ENCODE data around the gene PIK3C2G. TPM values are rescaled to one million over a fixed set of nuclear protein-coding genes. Genes with fewer than 3 reads are reported as not detected.

The PIK3C2G gene
- total and polyA plus RNA-seq, 4 donors = 4.9 to 40.1 (median 19.4) TPM

DNA sequence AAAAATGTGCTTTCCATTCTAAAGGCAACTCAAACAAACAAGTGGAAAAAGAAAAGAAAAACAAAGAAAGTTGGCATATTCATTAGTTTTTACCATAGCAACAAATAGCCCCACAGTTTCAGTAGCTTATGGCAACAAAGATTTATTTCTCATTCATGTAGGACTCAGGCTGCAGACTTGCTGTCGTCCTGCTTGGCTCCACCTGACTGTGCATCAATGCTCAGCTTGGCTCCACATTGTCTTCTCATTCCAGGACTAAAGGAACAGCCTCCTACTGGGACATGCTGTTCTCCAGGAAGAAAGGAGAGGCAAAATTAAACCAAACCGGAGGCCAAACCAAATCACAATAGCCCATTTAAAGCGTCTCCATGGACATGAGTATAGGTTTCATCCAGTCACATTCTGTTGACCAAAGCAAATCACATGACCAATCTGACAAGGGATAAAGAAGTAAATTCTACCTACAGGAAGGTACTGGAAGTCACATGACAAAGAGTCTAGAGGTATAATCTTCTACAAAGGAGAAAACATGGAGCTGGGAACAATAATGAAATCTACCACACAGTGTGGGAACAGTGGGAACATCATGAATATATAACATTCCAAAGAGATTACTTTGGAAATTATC is 222.5 kb downstream of the PIK3C2G start:
- H3K4me3 ChIP-seq (ENCODE audit: low read depth in 1 of 3, low read length in 3 of 3) = no peak overlapping the region
- no peak for DNase-seq (ENCODE audit: low spot score)
- H3K4me1 ChIP-seq (ENCODE audit: control insufficient read depth in 4 of 4, insufficient read depth in 4 of 4, low read length in 3 of 4) = no peaks in the 10 kb centered on the region
- TF ChIP-seq HNF4G (IDR thresholded peaks at IDR 0.05) (no peak), NR2F2 (IDR thresholded peaks at IDR 0.05) (no peak), GABPA (IDR thresholded peaks at IDR 0.05 in 1 of 2, conservative IDR thresholded peaks at IDR 0.05 in 1 of 2) (no peak), TAF1 (conservative IDR thresholded peaks at IDR 0.05) (no peak), JUND (IDR thresholded peaks at IDR 0.05) (no peak), EGR1 (IDR thresholded peaks at IDR 0.05; ENCODE audit: low read depth in 2 of 2) (no peak), HNF4A (conservative IDR thresholded peaks at IDR 0.05) (no peak), YY1 (IDR thresholded peaks at IDR 0.05) (no peak)
- TF ChIP-seq, protein P1, sequence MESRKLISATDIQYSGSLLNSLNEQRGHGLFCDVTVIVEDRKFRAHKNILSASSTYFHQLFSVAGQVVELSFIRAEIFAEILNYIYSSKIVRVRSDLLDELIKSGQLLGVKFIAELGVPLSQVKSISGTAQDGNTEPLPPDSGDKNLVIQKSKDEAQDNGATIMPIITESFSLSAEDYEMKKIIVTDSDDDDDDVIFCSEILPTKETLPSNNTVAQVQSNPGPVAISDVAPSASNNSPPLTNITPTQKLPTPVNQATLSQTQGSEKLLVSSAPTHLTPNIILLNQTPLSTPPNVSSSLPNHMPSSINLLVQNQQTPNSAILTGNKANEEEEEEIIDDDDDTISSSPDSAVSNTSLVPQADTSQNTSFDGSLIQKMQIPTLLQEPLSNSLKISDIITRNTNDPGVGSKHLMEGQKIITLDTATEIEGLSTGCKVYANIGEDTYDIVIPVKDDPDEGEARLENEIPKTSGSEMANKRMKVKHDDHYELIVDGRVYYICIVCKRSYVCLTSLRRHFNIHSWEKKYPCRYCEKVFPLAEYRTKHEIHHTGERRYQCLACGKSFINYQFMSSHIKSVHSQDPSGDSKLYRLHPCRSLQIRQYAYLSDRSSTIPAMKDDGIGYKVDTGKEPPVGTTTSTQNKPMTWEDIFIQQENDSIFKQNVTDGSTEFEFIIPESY (IDR thresholded peaks at IDR 0.05) = no peak
- TF ChIP-seq, protein P2, sequence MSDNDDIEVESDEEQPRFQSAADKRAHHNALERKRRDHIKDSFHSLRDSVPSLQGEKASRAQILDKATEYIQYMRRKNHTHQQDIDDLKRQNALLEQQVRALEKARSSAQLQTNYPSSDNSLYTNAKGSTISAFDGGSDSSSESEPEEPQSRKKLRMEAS (IDR thresholded peaks at IDR 0.05) = no peak
- TF ChIP-seq, protein P3, sequence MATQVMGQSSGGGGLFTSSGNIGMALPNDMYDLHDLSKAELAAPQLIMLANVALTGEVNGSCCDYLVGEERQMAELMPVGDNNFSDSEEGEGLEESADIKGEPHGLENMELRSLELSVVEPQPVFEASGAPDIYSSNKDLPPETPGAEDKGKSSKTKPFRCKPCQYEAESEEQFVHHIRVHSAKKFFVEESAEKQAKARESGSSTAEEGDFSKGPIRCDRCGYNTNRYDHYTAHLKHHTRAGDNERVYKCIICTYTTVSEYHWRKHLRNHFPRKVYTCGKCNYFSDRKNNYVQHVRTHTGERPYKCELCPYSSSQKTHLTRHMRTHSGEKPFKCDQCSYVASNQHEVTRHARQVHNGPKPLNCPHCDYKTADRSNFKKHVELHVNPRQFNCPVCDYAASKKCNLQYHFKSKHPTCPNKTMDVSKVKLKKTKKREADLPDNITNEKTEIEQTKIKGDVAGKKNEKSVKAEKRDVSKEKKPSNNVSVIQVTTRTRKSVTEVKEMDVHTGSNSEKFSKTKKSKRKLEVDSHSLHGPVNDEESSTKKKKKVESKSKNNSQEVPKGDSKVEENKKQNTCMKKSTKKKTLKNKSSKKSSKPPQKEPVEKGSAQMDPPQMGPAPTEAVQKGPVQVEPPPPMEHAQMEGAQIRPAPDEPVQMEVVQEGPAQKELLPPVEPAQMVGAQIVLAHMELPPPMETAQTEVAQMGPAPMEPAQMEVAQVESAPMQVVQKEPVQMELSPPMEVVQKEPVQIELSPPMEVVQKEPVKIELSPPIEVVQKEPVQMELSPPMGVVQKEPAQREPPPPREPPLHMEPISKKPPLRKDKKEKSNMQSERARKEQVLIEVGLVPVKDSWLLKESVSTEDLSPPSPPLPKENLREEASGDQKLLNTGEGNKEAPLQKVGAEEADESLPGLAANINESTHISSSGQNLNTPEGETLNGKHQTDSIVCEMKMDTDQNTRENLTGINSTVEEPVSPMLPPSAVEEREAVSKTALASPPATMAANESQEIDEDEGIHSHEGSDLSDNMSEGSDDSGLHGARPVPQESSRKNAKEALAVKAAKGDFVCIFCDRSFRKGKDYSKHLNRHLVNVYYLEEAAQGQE (IDR thresholded peaks at IDR 0.05) = no peak
- H3K27me3 ChIP-seq (ENCODE audit: control insufficient read depth in 4 of 4, insufficient read depth in 4 of 4, low read length in 3 of 4) = no peaks in the 10 kb centered on the region
- H3K36me3 ChIP-seq (ENCODE audit: control insufficient read depth in 4 of 4, insufficient read depth in 3 of 4, low read depth in 1 of 4, low read length in 3 of 4) = no peaks in the 10 kb centered on the region
- H3K9me3 ChIP-seq (ENCODE audit: control insufficient read depth in 4 of 4, low read length in 3 of 4) = no peaks in the 10 kb centered on the region
- H3K27ac ChIP-seq (ENCODE audit: low read depth in 1 of 2, low read length in 2 of 2) = no peak overlapping the region
- WGBS = 92% methylated on average over 3 of the region's 3 CpGs
- no peak overlapping the region for H3K9ac ChIP-seq (ENCODE audit: low read depth in 1 of 2, low read length in 2 of 2)

DNA sequence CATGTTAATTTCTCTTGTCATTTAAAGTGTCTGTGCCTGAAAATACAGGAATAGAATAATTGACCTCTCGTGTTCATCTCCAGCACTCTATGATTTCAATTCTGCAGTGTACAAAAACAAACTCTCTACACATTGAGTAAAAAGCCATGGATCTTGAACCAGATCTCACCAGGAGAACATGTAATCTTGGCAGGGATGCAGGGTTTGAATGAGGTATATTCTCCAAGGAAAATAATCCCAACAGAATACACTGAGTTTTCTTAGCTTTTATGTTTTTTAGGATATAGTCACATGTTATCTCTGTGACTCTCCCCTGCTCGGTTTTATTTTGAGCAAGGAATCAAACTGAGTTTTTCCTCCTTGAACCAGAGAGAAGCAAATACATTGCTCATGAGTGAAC is 224.7 kb downstream of the PIK3C2G start:
- 84% methylated on average over 2 of the region's 2 CpGs for WGBS

DNA sequence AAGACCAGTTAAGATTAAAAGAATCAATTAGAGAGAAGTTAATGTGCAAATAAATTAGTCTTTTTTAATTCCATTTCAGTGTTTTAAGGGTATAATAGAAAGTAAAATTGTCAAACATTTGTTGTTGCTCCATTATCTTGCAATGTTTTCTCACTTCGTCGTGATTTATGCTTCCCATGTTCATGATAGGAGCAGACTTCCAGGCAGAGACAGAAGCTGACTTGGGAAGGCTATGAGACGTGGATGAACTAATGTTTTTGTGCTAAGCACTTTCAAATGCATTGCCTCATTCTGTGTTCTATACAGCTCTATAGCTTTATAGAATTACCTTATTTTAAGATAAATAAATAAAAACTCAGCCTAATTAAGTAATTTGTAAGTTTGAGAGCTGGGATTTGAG is 226.2 kb downstream of the PIK3C2G start:
- no peak overlapping the region for H3K4me3 ChIP-seq (ENCODE audit: low read depth in 1 of 3, low read length in 3 of 3)
- no peaks in the 10 kb centered on the region for H3K27me3 ChIP-seq (ENCODE audit: control insufficient read depth in 4 of 4, insufficient read depth in 4 of 4, low read length in 3 of 4)
- TF ChIP-seq, protein P2 (IDR thresholded peaks at IDR 0.05) = no peak
- TF ChIP-seq NR2F2 (IDR thresholded peaks at IDR 0.05) (no peak), HNF4G (IDR thresholded peaks at IDR 0.05) (no peak), TAF1 (conservative IDR thresholded peaks at IDR 0.05) (no peak), JUND (IDR thresholded peaks at IDR 0.05) (no peak), GABPA (IDR thresholded peaks at IDR 0.05 in 1 of 2, conservative IDR thresholded peaks at IDR 0.05 in 1 of 2) (no peak)
- TF ChIP-seq, protein P4, sequence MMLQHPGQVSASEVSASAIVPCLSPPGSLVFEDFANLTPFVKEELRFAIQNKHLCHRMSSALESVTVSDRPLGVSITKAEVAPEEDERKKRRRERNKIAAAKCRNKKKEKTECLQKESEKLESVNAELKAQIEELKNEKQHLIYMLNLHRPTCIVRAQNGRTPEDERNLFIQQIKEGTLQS (IDR thresholded peaks at IDR 0.05) = no peak
- TF ChIP-seq, protein P3 (IDR thresholded peaks at IDR 0.05) = no peak
- TF ChIP-seq, protein P1 (IDR thresholded peaks at IDR 0.05) = no peak
- H3K36me3 ChIP-seq (ENCODE audit: control insufficient read depth in 4 of 4, insufficient read depth in 3 of 4, low read depth in 1 of 4, low read length in 3 of 4) = peaks cover 0 to 7% (median 0%) of the 10 kb centered on the region in 4 donors
- WGBS = 85% methylated on average over 3 of the region's 3 CpGs
- H3K4me1 ChIP-seq (ENCODE audit: control insufficient read depth in 4 of 4, insufficient read depth in 4 of 4, low read length in 3 of 4) = peaks cover 0 to 3% (median 0%) of the 10 kb centered on the region in 4 donors
- no peak overlapping the region for H3K27ac ChIP-seq (ENCODE audit: low read depth in 1 of 2, low read length in 2 of 2)
- no peak for DNase-seq (ENCODE audit: low spot score)
- H3K9ac ChIP-seq (ENCODE audit: low read depth in 1 of 2, low read length in 2 of 2) = no peak overlapping the region
- no peaks in the 10 kb centered on the region for H3K9me3 ChIP-seq (ENCODE audit: control insufficient read depth in 4 of 4, low read length in 3 of 4)

More for the DNA sequence above, 224.7 kb downstream of the PIK3C2G start:
- DNase-seq (ENCODE audit: low spot score) = no peak
- Histone ChIP-seq H3K36me3 (ENCODE audit: control insufficient read depth in 4 of 4, insufficient read depth in 3 of 4, low read depth in 1 of 4, low read length in 3 of 4) (no peaks in the 10 kb centered on the region), H3K9ac (ENCODE audit: low read depth in 1 of 2, low read length in 2 of 2) (no peak overlapping the region), H3K27me3 (ENCODE audit: control insufficient read depth in 4 of 4, insufficient read depth in 4 of 4, low read length in 3 of 4) (no peaks in the 10 kb centered on the region), H3K9me3 (ENCODE audit: control insufficient read depth in 4 of 4, low read length in 3 of 4) (no peaks in the 10 kb centered on the region), H3K27ac (ENCODE audit: low read depth in 1 of 2, low read length in 2 of 2) (no peak overlapping the region), H3K4me1 (ENCODE audit: control insufficient read depth in 4 of 4, insufficient read depth in 4 of 4, low read length in 3 of 4) (peaks cover 0 to 3% (median 0%) of the 10 kb centered on the region in 4 donors), H3K4me3 (ENCODE audit: low read depth in 1 of 3, low read length in 3 of 3) (no peak overlapping the region)
- TF ChIP-seq GABPA (IDR thresholded peaks at IDR 0.05 in 1 of 2, conservative IDR thresholded peaks at IDR 0.05 in 1 of 2) = no peak
